ENCODE results near the gene PAMR1.

GRCh38 chr11:35485656-35486322 is 39.6 kb downstream of the PAMR1 start:
- TF ChIP-seq EZH2 (IDR thresholded peaks at IDR 0.05; ENCODE audit: insufficient read depth, poor library complexity, severe bottlenecking) (no peak), EZH2phosphoT487 (IDR thresholded peaks at IDR 0.05; ENCODE audit: insufficient read depth, low read depth) (no peak)
